HG03139 (cell line): ENCODE data around the gene FYB1.

Experiments
- ATAC-seq: cut with Tn5 transposase; IDR thresholded peaks from one replicate; pipeline ENCODE4 v1.9.1; 2021; ENCODE audit not compliant: unreplicated experiment

Gene FYB1

DNA sequence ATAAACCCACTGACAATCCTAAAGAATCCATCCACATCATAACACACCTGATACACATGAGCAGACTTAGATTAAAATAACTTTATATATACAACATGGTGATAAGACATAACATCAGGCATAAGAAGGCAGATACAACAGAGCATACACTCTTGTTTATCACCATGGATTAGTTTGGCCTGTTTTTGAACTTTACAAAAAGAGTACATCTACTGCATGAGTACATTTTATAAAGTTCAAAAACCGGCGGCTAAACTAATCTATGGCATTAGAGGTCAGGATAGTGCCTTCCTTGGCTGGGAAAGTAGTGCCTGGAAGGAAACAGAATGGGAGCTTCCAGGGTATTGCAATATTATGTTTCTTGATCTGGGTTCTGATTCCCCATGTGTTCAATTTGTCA lies 160.3 kb downstream of the FYB1 start:
- ATAC-seq = no peak

- peak; percentile 63 for ATAC-seq
Observed at GRCh38 chr5:39058178-39058921, 161.0 kb downstream of the FYB1 start.

DNA sequence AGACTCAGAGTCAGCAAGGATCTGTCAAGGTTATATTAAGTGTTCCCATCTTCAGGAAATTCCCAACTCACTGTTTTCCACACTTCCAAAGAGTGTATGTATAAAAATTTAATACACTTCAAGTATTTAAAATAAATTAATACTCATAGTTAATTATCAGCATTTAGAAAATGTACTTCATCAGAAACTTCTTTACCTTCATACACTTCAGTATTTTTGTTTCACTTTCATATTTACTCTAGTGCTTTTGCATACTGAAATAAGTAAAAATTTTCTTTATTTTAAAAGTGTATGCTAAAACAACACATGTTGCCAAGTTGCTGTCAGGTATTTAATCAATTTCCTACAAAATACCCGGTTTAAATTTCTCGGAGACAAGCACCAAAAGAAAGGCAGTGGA lies 161.6 kb downstream of the FYB1 start:
- ATAC-seq = peak; percentile 44

- ATAC-seq = no peak
Observed at GRCh38 chr5:39055768-39056398, 163.5 kb downstream of the FYB1 start.
